BLaER1 (cell line): ENCODE results near the gene GAS7.

Experiments used
- H3K27ac ChIP-seq: shearing (Covaris generic); formaldehyde crosslinking; 2 replicates; pipeline ENCODE4 v1.8.1; 2022
- H3K27me3 ChIP-seq: shearing (Covaris generic); formaldehyde crosslinking; 2 replicates; pipeline ENCODE4 v1.8.1; 2022
- H3K36me3 ChIP-seq: shearing (Covaris generic); formaldehyde crosslinking; 2 replicates; pipeline ENCODE4 v1.8.1; 2022
- H3K4me1 ChIP-seq: shearing (Covaris generic); formaldehyde crosslinking; 2 replicates; pipeline ENCODE4 v1.8.1; 2022
- H3K4me2 ChIP-seq: shearing (Covaris generic); formaldehyde crosslinking; 2 replicates; pipeline ENCODE4 v1.8.1; 2022
- H3K4me3 ChIP-seq: shearing (Covaris generic); formaldehyde crosslinking; 2 replicates; pipeline ENCODE4 v1.8.1; 2022
- H3K9ac ChIP-seq: shearing (Covaris generic); formaldehyde crosslinking; 2 replicates; pipeline ENCODE4 v1.8.1; 2022
- H3K9me3 ChIP-seq: shearing (Covaris generic); formaldehyde crosslinking; 2 replicates; pipeline ENCODE4 v1.8.1; 2022
- H4K20me1 ChIP-seq: shearing (Covaris generic); formaldehyde crosslinking; 2 replicates; pipeline ENCODE4 v1.8.1; 2022
- Cebpa-rat ChIP-seq: shearing (Covaris generic); IDR thresholded peaks from 2 replicates; pipeline ENCODE4 v1.8.1; 2022

GAS7 gene

GRCh38 chr17:10198509-10199249 lies at the start of gene GAS7:
Gene GAS7 (minus strand): TSS chr17:10198606.
- peaks cover 35% of the 10 kb centered on the region for H3K9me3 ChIP-seq
- no peak for TF ChIP-seq Cebpa-rat
- peaks cover 20% of the 10 kb centered on the region; the same call in 1 of the 2 replicates for H4K20me1 ChIP-seq
- H3K4me1 ChIP-seq: peaks cover 30% of the 10 kb centered on the region
- H3K36me3 ChIP-seq: peaks cover 22% of the 10 kb centered on the region
- H3K27me3 ChIP-seq: peaks cover 11% of the 10 kb centered on the region; the same call in 1 of the 2 replicates
- H3K9ac ChIP-seq: peak within 1 kb of the TSS; percentile 79
- peak within 1 kb of the TSS; percentile 68 for H3K27ac ChIP-seq
- H3K4me3 ChIP-seq: peak within 1 kb of the TSS; percentile 92
- H3K4me2 ChIP-seq: peak within 1 kb of the TSS; percentile 99

DNA sequence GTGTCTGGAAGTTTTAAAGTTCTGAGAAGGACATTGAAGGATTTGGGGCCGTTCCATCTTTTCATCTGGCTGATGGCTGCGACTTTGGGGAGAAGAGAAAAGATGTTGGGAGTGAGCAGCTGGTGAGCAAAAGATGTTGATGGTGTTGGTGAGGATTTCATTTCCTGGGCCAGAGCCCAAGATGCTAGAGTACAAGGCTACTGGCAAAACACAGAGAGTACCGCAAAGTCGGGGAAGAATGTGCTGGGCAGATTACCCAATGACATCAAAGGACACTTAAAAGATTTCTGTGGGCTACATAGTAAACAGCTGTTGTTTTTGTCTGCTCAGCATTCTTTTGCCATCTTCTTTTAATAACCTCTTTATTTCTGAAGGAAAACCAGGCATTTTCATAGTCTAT lies 49.4 kb upstream of the GAS7 start:
- Histone ChIP-seq H3K4me3 (no peak overlapping the region), H3K27ac (no peak overlapping the region), H3K4me2 (no peak overlapping the region), H3K9ac (no peak overlapping the region), H3K4me1 (peaks cover 17% of the 10 kb centered on the region), H3K9me3 (no peaks in the 10 kb centered on the region), H3K36me3 (no peaks in the 10 kb centered on the region), H3K27me3 (no peaks in the 10 kb centered on the region), H4K20me1 (no peaks in the 10 kb centered on the region)
- no peak for TF ChIP-seq Cebpa-rat

DNA sequence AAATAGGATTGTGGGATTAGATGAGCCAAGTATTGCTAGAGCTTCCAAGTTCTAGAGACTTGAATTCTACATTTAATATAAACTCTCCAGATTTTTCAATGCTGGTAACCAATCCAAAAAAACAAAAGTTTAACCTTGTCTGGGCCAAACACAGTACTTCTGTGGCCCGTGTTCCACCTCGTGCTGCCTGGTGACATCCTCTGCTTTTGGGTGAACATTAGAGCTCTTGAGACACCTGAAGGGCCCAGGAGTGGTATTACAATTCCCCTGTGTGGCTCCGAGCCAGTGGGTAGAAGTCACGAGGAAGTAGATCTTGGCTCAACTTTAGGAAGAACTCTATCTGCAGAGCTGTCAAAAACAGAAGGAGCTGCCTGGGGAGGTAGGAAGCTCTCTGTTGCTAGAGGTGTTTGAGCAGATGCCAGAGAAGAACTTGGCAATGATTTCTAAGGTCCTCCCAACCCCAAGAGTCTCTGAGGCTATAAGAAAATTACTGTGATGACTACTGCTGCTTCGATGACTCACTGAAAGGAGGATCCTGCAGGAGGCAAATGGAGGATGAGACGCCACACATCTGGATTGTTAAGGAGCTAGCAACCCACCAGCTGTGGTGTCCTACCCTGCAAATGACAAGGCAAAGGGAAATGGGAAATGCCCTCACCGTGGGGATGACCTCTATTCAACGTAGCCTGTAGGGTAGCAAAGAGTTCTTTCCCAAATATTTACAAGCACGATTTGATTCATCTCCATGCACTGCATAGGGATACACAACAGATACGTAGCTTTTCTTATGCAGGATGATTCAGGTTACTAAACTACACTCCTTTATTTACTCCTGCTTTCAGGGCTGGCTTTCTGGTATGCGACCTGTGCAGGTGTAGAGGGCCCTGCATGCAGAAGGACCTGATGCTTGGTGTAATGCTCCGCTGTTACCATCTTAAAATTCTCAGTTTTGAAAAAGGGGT lies 45.8 kb upstream of the GAS7 start:
- H3K9me3 ChIP-seq: no peaks in the 10 kb centered on the region
- no peak overlapping the region for H3K4me3 ChIP-seq
- no peaks in the 10 kb centered on the region for H3K27me3 ChIP-seq
- no peak for TF ChIP-seq Cebpa-rat
- H3K4me1 ChIP-seq: no peaks in the 10 kb centered on the region
- H3K27ac ChIP-seq: no peak overlapping the region
- H3K9ac ChIP-seq: no peak overlapping the region
- H3K36me3 ChIP-seq: no peaks in the 10 kb centered on the region
- no peaks in the 10 kb centered on the region for H4K20me1 ChIP-seq
- H3K4me2 ChIP-seq: no peak overlapping the region

- no peak for TF ChIP-seq Cebpa-rat
- Histone ChIP-seq H3K4me2 (no peak overlapping the region), H3K4me1 (no peaks in the 10 kb centered on the region), H3K36me3 (no peaks in the 10 kb centered on the region), H4K20me1 (no peaks in the 10 kb centered on the region), H3K27me3 (no peaks in the 10 kb centered on the region), H3K27ac (no peak overlapping the region), H3K9ac (no peak overlapping the region), H3K9me3 (no peaks in the 10 kb centered on the region), H3K4me3 (no peak overlapping the region)
Measured at GRCh38 chr17:10241781-10242180, 43.4 kb upstream of the GAS7 start.

DNA sequence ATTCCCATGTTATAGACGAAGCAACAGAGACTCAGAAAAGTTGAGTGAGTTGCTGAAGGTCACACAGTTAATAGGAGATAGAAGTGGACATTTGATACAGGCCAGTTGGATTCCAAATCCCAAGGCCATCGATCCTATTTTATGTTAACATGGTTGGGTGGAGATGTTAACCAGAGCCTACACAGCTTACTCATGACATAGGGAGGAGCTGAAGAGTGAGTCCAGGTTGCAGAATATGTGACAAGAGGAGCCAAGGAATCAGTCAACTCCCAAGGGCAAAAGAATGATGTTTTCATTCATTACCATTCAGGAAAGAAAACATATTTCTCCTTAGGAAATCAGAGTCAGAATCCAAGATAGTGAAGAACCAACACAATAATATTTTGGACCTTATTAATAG lies 40.3 kb upstream of the GAS7 start:
- no peak for TF ChIP-seq Cebpa-rat
- no peak overlapping the region for H3K4me3 ChIP-seq
- H4K20me1 ChIP-seq: no peaks in the 10 kb centered on the region
- no peaks in the 10 kb centered on the region for H3K9me3 ChIP-seq
- H3K4me2 ChIP-seq: no peak overlapping the region
- no peaks in the 10 kb centered on the region for H3K4me1 ChIP-seq
- H3K27ac ChIP-seq: no peak overlapping the region
- no peaks in the 10 kb centered on the region for H3K27me3 ChIP-seq
- H3K9ac ChIP-seq: no peak overlapping the region
- H3K36me3 ChIP-seq: no peaks in the 10 kb centered on the region

GRCh38 chr17:10234033-10234432 lies 35.6 kb upstream of the GAS7 start:
- no peak overlapping the region for H3K27ac ChIP-seq
- H4K20me1 ChIP-seq: no peaks in the 10 kb centered on the region
- H3K9ac ChIP-seq: no peak overlapping the region
- TF ChIP-seq Cebpa-rat: no peak
- H3K4me3 ChIP-seq: no peak overlapping the region
- no peak overlapping the region for H3K4me2 ChIP-seq
- H3K27me3 ChIP-seq: no peaks in the 10 kb centered on the region
- peaks cover 11% of the 10 kb centered on the region; the same call in 1 of the 2 replicates for H3K9me3 ChIP-seq
- H3K36me3 ChIP-seq: no peaks in the 10 kb centered on the region
- H3K4me1 ChIP-seq: no peaks in the 10 kb centered on the region

DNA sequence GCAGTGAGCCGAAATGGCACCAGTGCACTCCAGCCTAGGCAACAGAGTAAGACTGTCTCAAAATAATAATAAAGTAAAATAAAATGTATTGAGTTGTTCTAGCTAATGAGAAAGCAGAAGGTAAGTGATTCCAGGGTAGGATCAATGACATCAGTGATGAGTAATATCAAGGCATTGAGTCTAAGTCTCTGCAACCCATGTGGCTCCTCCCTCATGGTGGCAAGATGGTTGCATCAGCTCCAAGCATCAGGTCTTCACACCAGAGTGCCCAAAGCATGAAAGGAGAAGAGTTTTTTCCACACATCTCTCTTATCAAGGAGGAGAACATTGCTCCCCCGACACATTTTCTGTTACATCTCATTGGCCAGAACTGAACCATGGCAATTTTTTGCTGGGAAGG lies 34.8 kb upstream of the GAS7 start:
- H3K9me3 ChIP-seq: peaks cover 11% of the 10 kb centered on the region; the same call in 1 of the 2 replicates
- no peak overlapping the region for H3K9ac ChIP-seq
- H3K36me3 ChIP-seq: no peaks in the 10 kb centered on the region
- H4K20me1 ChIP-seq: no peaks in the 10 kb centered on the region
- no peak overlapping the region for H3K27ac ChIP-seq
- no peak for TF ChIP-seq Cebpa-rat
- no peak overlapping the region for H3K4me3 ChIP-seq
- H3K4me2 ChIP-seq: no peak overlapping the region
- no peaks in the 10 kb centered on the region for H3K27me3 ChIP-seq
- no peaks in the 10 kb centered on the region for H3K4me1 ChIP-seq

DNA sequence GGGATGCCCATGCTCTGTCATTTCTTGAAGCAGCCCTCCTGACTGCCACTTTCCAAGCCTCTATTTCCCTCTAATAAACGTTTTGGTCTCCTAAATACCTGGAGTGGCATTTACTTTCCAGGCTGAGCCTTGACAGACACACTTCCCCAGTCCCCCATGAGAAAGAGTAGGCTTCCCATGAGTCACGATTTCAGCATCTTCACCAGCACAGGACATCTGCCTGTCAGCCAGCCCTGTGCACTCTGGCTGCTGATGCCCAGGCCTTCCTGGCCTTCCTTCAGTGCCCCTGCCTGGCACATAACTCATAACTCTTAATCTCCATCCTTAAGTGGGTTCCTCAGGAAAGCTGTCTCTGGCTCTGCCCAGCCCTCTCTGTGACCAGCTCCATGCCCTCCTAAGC lies 30.8 kb upstream of the GAS7 start:
- no peak for TF ChIP-seq Cebpa-rat
- Histone ChIP-seq H4K20me1 (no peaks in the 10 kb centered on the region), H3K4me1 (peaks cover 30% of the 10 kb centered on the region), H3K27ac (no peak overlapping the region), H3K9ac (no peak overlapping the region), H3K27me3 (no peaks in the 10 kb centered on the region), H3K9me3 (peaks cover 11% of the 10 kb centered on the region; the same call in 1 of the 2 replicates), H3K4me3 (no peak overlapping the region), H3K36me3 (no peaks in the 10 kb centered on the region), H3K4me2 (no peak overlapping the region)

DNA sequence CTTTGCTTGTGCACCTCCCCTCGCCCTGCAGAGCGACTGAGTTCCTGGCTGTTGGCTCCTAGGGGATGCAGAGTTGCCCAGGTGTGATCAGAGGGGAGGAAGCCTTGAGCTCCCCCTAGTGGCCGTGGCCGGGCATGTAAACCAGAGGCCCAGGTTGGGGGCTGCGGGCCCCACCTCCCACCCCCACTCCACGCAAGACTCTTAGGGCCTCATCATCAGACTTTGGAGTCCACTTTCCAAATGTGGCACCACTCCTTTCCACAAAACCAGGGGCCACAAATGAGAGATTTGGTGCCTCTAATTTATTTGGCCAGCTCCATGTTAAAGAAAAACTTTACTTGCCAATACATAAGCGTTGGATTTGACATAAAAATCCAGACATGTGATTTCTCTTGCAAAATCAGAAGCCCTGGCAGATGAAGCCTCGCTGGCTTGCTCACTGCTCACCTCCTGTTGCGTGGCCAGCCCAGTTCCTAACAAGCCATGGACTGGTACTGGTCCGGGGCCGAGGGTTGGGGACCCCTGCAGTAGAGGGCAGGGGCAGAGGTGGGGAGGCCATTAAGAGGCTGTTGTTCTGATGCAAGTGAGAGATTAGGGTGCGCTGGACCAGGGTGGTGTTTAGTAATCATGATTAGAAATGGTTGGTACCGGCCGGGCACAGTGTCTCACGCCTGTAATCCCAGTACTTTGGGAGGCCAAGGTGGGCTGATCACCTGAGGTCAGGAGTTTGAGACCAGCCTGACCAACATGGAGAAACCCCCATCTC lies 28.7 kb upstream of the GAS7 start:
- H3K9me3 ChIP-seq: peaks cover 15% of the 10 kb centered on the region; the same call in 1 of the 2 replicates
- H3K36me3 ChIP-seq: no peaks in the 10 kb centered on the region
- no peak overlapping the region for H3K4me3 ChIP-seq
- TF ChIP-seq Cebpa-rat: no peak
- H3K4me2 ChIP-seq: peak overlapping the region; percentile 13; the same call in 1 of the 2 replicates
- H4K20me1 ChIP-seq: no peaks in the 10 kb centered on the region
- H3K9ac ChIP-seq: no peak overlapping the region
- no peak overlapping the region for H3K27ac ChIP-seq
- peaks cover 30% of the 10 kb centered on the region for H3K4me1 ChIP-seq
- H3K27me3 ChIP-seq: no peaks in the 10 kb centered on the region
